WTC11 (cell line): ENCODE measurements around the gene GPR50.

Source experiments
- CTCF ChIP-seq: fragments of 200-600 bp; IDR thresholded peaks from 2 replicates; pipeline ENCODE4 v1.8.0; 2022; ENCODE audit warnings: antibody characterized with exemption
- ETV6 ChIP-seq: sonication (generic); formaldehyde crosslinking; IDR thresholded peaks from 2 replicates; pipeline ENCODE4 v1.8.1; 2022; ENCODE audit warnings: mild to moderate bottlenecking, missing genetic modification reagents
- MAX ChIP-seq: sonication (generic); formaldehyde crosslinking; IDR thresholded peaks from 2 replicates; pipeline ENCODE4 v1.8.0; 2022; ENCODE audit warnings: mild to moderate bottlenecking, missing genetic modification reagents
- TEAD4 ChIP-seq: sonication (generic); formaldehyde crosslinking; IDR thresholded peaks from 2 replicates; pipeline ENCODE4 v1.8.0; 2022; ENCODE audit warnings: mild to moderate bottlenecking, missing genetic modification reagents

GRCh38 chrX:151184705-151185104 is 8.3 kb downstream of the GPR50 start:
- TF ChIP-seq CTCF, result no peak
- TF ChIP-seq ETV6, result no peak
- no peak for TF ChIP-seq TEAD4 (CRISPR knock-in tag)
- TF ChIP-seq MAX, result no peak
